ENCODE data around the gene KLF15.
"Not testable (repeated sequence)": the region's sequence is repeated elsewhere in the genome, so short reads cannot be mapped to it uniquely, and the experiment has no call there.

Gene KLF15

GRCh38 chr3:126345641-126346460 lies 11.4 kb downstream of the KLF15 start:
- no peak for DNase-seq

GRCh38 chr3:126345231-126345630 lies 12.0 kb downstream of the KLF15 start:
- no peak for DNase-seq

GRCh38 chr3:126344380-126345041 lies 12.7 kb downstream of the KLF15 start:
- no peak for DNase-seq

- no peak for DNase-seq
Measured at GRCh38 chr3:126343649-126344035, 13.6 kb downstream of the KLF15 start.

- no peak for DNase-seq
Measured at GRCh38 chr3:126342991-126343648, 14.1 kb downstream of the KLF15 start.

GRCh38 chr3:126342211-126342610 lies 15.0 kb downstream of the KLF15 start:
- no peak for DNase-seq

- DNase-seq = no peak
Measured at GRCh38 chr3:126341755-126342150, 15.5 kb downstream of the KLF15 start.

- no peak for DNase-seq
Measured at GRCh38 chr3:126340943-126341754, 16.1 kb downstream of the KLF15 start.

GRCh38 chr3:126340596-126340942 lies 16.6 kb downstream of the KLF15 start:
- no peak for DNase-seq

- DNase-seq = no peak
Measured at GRCh38 chr3:126340081-126340511, 17.1 kb downstream of the KLF15 start.

GRCh38 chr3:126339466-126339865 lies 17.7 kb downstream of the KLF15 start:
- no peak for DNase-seq

GRCh38 chr3:126338790-126339288 lies 18.4 kb downstream of the KLF15 start:
- no peak for DNase-seq

GRCh38 chr3:126337980-126338651 lies 19.1 kb downstream of the KLF15 start:
- DNase-seq = no peak

GRCh38 chr3:126331812-126332336 lies 25.3 kb downstream of the KLF15 start:
- DNase-seq = not testable (repeated sequence)

- DNase-seq = no peak
Measured at GRCh38 chr3:126329927-126330725, 27.1 kb downstream of the KLF15 start.

- DNase-seq = no peak
Measured at GRCh38 chr3:126326629-126327028, 30.6 kb downstream of the KLF15 start.

- DNase-seq = no peak
Measured at GRCh38 chr3:126322181-126322967, 34.8 kb downstream of the KLF15 start.

- no peak for DNase-seq
Measured at GRCh38 chr3:126321490-126321889, 35.7 kb downstream of the KLF15 start.

GRCh38 chr3:126320517-126321293 lies 36.5 kb downstream of the KLF15 start:
- no peak for DNase-seq
